H9 (cell line): ENCODE measurements around the gene PROP1. TPM values are rescaled to one million over a fixed set of nuclear protein-coding genes. Genes with fewer than 3 reads are reported as not detected.
A peak's percentile ranks its signal among the peaks of the same experiment; 100 is the strongest.
"Not testable (repeated sequence)": the region's sequence is repeated elsewhere in the genome, so short reads cannot be mapped to it uniquely, and the experiment has no call there.

Source experiments
- DNase-seq: peaks from one replicate; pipeline ENCODE4 v3.0.0-alpha.2; 2017
- H2AFZ ChIP-seq: one replicate; pipeline ENCODE4 v1.6.1; 2013; ENCODE audit warnings: mild to moderate bottlenecking, low read length, control low read depth, moderate library complexity
- H2AK5ac ChIP-seq: 2 replicates; pipeline ENCODE4 v1.6.1; 2013; ENCODE audit warnings: low read length, control low read depth, mixed read lengths; ENCODE audit not compliant: insufficient read length
- H2BK120ac ChIP-seq: one replicate; pipeline ENCODE4 v1.6.1; 2013; ENCODE audit warnings: low read depth, mild to moderate bottlenecking, low read length, control low read depth, inconsistent platforms; ENCODE audit not compliant: poor library complexity, severe bottlenecking
- H2BK12ac ChIP-seq: 2 replicates; pipeline ENCODE4 v1.6.1; 2013; ENCODE audit warnings: low read length, control low read depth, mixed read lengths, low read depth; ENCODE audit not compliant: insufficient read length
- H2BK15ac ChIP-seq: 2 replicates; pipeline ENCODE4 v1.6.1; 2013; ENCODE audit warnings: low read depth, low read length, control low read depth
- H2BK20ac ChIP-seq: one replicate; pipeline ENCODE4 v1.6.1; 2013; ENCODE audit warnings: low read depth, mild to moderate bottlenecking, low read length, control low read depth, inconsistent platforms; ENCODE audit not compliant: poor library complexity, severe bottlenecking
- H2BK5ac ChIP-seq: 2 replicates; pipeline ENCODE4 v1.6.1; 2013; ENCODE audit warnings: low read length, control low read depth, mixed read lengths; ENCODE audit not compliant: insufficient read length
- H3K14ac ChIP-seq: 2 replicates; pipeline ENCODE4 v1.6.1; 2013; ENCODE audit warnings: low read length, control low read depth; ENCODE audit not compliant: insufficient read depth
- H3K18ac ChIP-seq: 2 replicates; pipeline ENCODE4 v1.6.1; 2013; ENCODE audit warnings: low read depth, mild to moderate bottlenecking, mixed read lengths, low read length, control low read depth; ENCODE audit not compliant: insufficient read length
- H3K23ac ChIP-seq: 2 replicates; pipeline ENCODE4 v1.6.1; 2013; ENCODE audit warnings: low read length, control low read depth, mixed read lengths, low read depth; ENCODE audit not compliant: insufficient read length
- H3K23me2 ChIP-seq: 2 replicates; pipeline ENCODE4 v1.6.1; 2013; ENCODE audit warnings: low read depth, mild to moderate bottlenecking, mixed read lengths, low read length, control low read depth; ENCODE audit not compliant: insufficient read length, poor library complexity, severe bottlenecking
- H3K27ac ChIP-seq: 2 replicates; pipeline ENCODE4 v1.5.1; 2013; ENCODE audit warnings: low read length, control low read depth, mixed read lengths, low read depth; ENCODE audit not compliant: insufficient read length
- H3K27me3 ChIP-seq: 2 replicates; pipeline ENCODE4 v1.6.1; 2013; ENCODE audit warnings: low read length, control low read depth, inconsistent platforms; ENCODE audit not compliant: insufficient read depth
- H3K4ac ChIP-seq: 2 replicates; pipeline ENCODE4 v1.6.1; 2013; ENCODE audit warnings: low read depth, mild to moderate bottlenecking, control low read depth, inconsistent platforms, low read length, moderate library complexity
- H3K4me1 ChIP-seq: 2 replicates; pipeline ENCODE4 v1.6.1; 2013; ENCODE audit warnings: low read length, control low read depth, inconsistent platforms; ENCODE audit not compliant: insufficient read depth
- H3K4me2 ChIP-seq: 2 replicates; pipeline ENCODE4 v1.6.1; 2013; ENCODE audit warnings: low read length, control low read depth, mixed read lengths; ENCODE audit not compliant: insufficient read length, insufficient read depth
- H3K56ac ChIP-seq: 2 replicates; pipeline ENCODE4 v1.6.1; 2013; ENCODE audit warnings: low read depth, mild to moderate bottlenecking, mixed read lengths, low read length, control low read depth; ENCODE audit not compliant: insufficient read length
- H3K79me1 ChIP-seq: 2 replicates; pipeline ENCODE4 v1.6.1; 2013; ENCODE audit warnings: low read depth, mild to moderate bottlenecking, moderate library complexity, low read length, control low read depth, inconsistent platforms; ENCODE audit not compliant: insufficient read depth, poor library complexity, severe bottlenecking
- H3K79me2 ChIP-seq: 2 replicates; pipeline ENCODE4 v1.6.1; 2013; ENCODE audit warnings: low read length, control low read depth, inconsistent platforms; ENCODE audit not compliant: insufficient read depth
- H3K9ac ChIP-seq: 2 replicates; pipeline ENCODE4 v1.6.1; 2013; ENCODE audit warnings: low read length, control low read depth, mixed read lengths; ENCODE audit not compliant: insufficient read length; ENCODE audit errors: extremely low read depth
- H3K9me3 ChIP-seq: one replicate; pipeline ENCODE4 v1.6.1; 2013; ENCODE audit warnings: low read depth, low read length, inconsistent platforms; ENCODE audit not compliant: control insufficient read depth
- H3T11ph ChIP-seq: one replicate; pipeline ENCODE4 v1.6.1; 2013; ENCODE audit warnings: mild to moderate bottlenecking, low read length, control low read depth, inconsistent platforms
- H4K20me1 ChIP-seq: one replicate; pipeline ENCODE4 v1.6.1; 2013; ENCODE audit not compliant: control insufficient read depth, insufficient read length, insufficient read depth
- H4K5ac ChIP-seq: 2 replicates; pipeline ENCODE4 v1.6.1; 2013; ENCODE audit warnings: low read depth, mild to moderate bottlenecking, mixed read lengths, low read length, control low read depth; ENCODE audit not compliant: insufficient read length
- H4K8ac ChIP-seq: replicated peaks from 2 replicates; pipeline ENCODE4 v1.6.1; 2013; ENCODE audit warnings: low read length, control low read depth, mixed read lengths, low read depth; ENCODE audit not compliant: insufficient read length
- H4K91ac ChIP-seq: 2 replicates; pipeline ENCODE4 v1.6.1; 2013; ENCODE audit warnings: low read depth, mild to moderate bottlenecking, moderate library complexity, mixed read lengths, low read length, control low read depth; ENCODE audit not compliant: insufficient read length
- H3K27ac Mint-ChIP-seq, 3 experiments: 2 replicates in 2 of 3; 3 replicates in 1 of 3; pipeline ENCODE4 v1.8.0; 2020 to 2021; ENCODE audit warnings: mixed read lengths in 3 of 3, mild to moderate bottlenecking in 1 of 3, moderate library complexity in 1 of 3
- H3K27me3 Mint-ChIP-seq: 2 replicates; pipeline ENCODE4 v1.8.0; 2021; ENCODE audit warnings: low read depth, mild to moderate bottlenecking, moderate library complexity, mixed read lengths
- H3K36me3 Mint-ChIP-seq, 3 experiments: 2 replicates in 2 of 3; 3 replicates in 1 of 3; pipeline ENCODE4 v1.8.0; 2020 to 2021; ENCODE audit warnings: low read depth in 3 of 3, mixed read lengths in 3 of 3; ENCODE audit not compliant: insufficient read depth in 1 of 3
- H3K4me1 Mint-ChIP-seq, 2 experiments: 2 replicates each; pipeline ENCODE4 v1.8.0; 2020; ENCODE audit warnings: mixed read lengths in 2 of 2
- H3K4me3 Mint-ChIP-seq, 2 experiments: 2 replicates in 1 of 2; 3 replicates in 1 of 2; pipeline ENCODE4 v1.8.0; 2020 to 2021; ENCODE audit warnings: mild to moderate bottlenecking in 2 of 2, mixed read lengths in 2 of 2, moderate library complexity in 1 of 2
- H3K9me3 Mint-ChIP-seq, 2 experiments: 2 replicates in 1 of 2; 3 replicates in 1 of 2; pipeline ENCODE4 v1.8.0; 2020; ENCODE audit warnings: mild to moderate bottlenecking in 2 of 2, mixed read lengths in 2 of 2, moderate library complexity in 1 of 2
- WGBS: extraction: QIAGEN DNeasy Blood & Tissue Kit; methylation state at CpG from one replicate; pipeline ENCODE4 v1.1.7; 2013; ENCODE audit warnings: missing lambda C conversion rate, low lambda C conversion rate, mixed read lengths; ENCODE audit not compliant: insufficient read length; ENCODE audit errors: extremely low coverage; 5-methylcytosine and 5-hydroxymethylcytosine counted together
- total RNA-seq: library from RNA; stranded (reverse); gene quantifications from 2 replicates; pipeline ENCODE4 v1.2.1, GENCODE V29; 2021

PROP1 gene
- total RNA-seq, 1 experiment from 2014 or later = not detected

DNA sequence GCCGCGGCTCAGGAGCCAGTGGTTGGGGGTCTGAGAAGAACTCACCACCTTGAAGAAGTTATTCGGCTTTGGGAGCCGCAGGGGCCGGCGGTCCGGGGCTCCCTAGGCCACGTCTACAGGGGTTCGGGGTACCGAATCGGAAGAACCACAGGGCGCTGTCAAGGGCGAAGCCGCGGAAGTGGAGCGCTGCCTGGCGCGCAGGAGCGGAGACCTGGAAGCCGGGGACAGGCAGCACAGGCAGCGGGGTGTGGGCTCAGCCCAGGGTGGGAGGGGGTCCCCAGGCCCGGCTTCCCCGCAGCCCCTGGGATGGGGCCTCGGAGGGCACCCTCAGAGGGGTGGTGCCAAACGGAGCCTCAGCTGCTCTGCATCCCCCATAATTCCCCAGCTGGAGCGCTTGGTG is 11.2 kb upstream of the PROP1 start:
- H3K79me1 ChIP-seq, H3K27ac ChIP-seq, H3K23me2 ChIP-seq, H2BK120ac ChIP-seq, H2BK15ac ChIP-seq, H4K5ac ChIP-seq, H3T11ph ChIP-seq, H4K8ac ChIP-seq, H3K4me1 Mint-ChIP-seq, H3K27ac Mint-ChIP-seq, H3K4me1 ChIP-seq, H2AFZ ChIP-seq, H3K23ac ChIP-seq, H4K20me1 ChIP-seq, H2BK12ac ChIP-seq, H2BK20ac ChIP-seq, H2BK5ac ChIP-seq, H3K27me3 ChIP-seq, H3K4ac ChIP-seq, H3K9me3 ChIP-seq, H2AK5ac ChIP-seq, H3K79me2 ChIP-seq, H3K56ac ChIP-seq, H3K27me3 Mint-ChIP-seq, DNase-seq, H3K9ac ChIP-seq, H4K91ac ChIP-seq, H3K18ac ChIP-seq, H3K14ac ChIP-seq, H3K4me2 ChIP-seq: not testable (repeated sequence)
- Mint-ChIP-seq H3K4me3 (peak overlapping the region in 1 of 2 experiments; percentile 80; a peak in 2 of 5 replicates), H3K36me3 (peaks cover 2 to 11% (median 4%) of the 10 kb centered on the region in 3 experiments; a peak in 6 of 7 replicates), H3K9me3 (peaks cover 14 to 16% of the 10 kb centered on the region in 2 experiments)
- no CpG with 5 or more reads among the region's 26 CpGs for WGBS

GRCh38 chr5:178006536-178007231 is 10.6 kb upstream of the PROP1 start:
- H2BK5ac ChIP-seq, H4K5ac ChIP-seq, H3K4me1 Mint-ChIP-seq, H2AFZ ChIP-seq, H3K9me3 ChIP-seq, H3K79me2 ChIP-seq, H3K18ac ChIP-seq, H3K56ac ChIP-seq, H3K4me1 ChIP-seq, H2BK120ac ChIP-seq, H3K27ac Mint-ChIP-seq, H3K27me3 Mint-ChIP-seq, H3K14ac ChIP-seq, H3K9ac ChIP-seq, H4K8ac ChIP-seq, H3T11ph ChIP-seq, H3K4ac ChIP-seq, H2BK15ac ChIP-seq, H3K27me3 ChIP-seq, H2BK20ac ChIP-seq, H4K91ac ChIP-seq, H4K20me1 ChIP-seq, H3K23me2 ChIP-seq, H3K4me2 ChIP-seq, H3K23ac ChIP-seq, H2BK12ac ChIP-seq, H3K79me1 ChIP-seq, H2AK5ac ChIP-seq, H3K27ac ChIP-seq: not testable (repeated sequence)
- peak; percentile 30 for DNase-seq
- peaks cover 2 to 11% (median 4%) of the 10 kb centered on the region in 3 experiments; a peak in 6 of 7 replicates for H3K36me3 Mint-ChIP-seq
- no CpG with 5 or more reads among the region's 59 CpGs for WGBS
- peaks cover 14 to 16% of the 10 kb centered on the region in 2 experiments for H3K9me3 Mint-ChIP-seq
- H3K4me3 Mint-ChIP-seq = peak overlapping the region; percentile 45 to 80
